Measurements from ENCODE around the gene BMPR1B.

The BMPR1B gene

DNA sequence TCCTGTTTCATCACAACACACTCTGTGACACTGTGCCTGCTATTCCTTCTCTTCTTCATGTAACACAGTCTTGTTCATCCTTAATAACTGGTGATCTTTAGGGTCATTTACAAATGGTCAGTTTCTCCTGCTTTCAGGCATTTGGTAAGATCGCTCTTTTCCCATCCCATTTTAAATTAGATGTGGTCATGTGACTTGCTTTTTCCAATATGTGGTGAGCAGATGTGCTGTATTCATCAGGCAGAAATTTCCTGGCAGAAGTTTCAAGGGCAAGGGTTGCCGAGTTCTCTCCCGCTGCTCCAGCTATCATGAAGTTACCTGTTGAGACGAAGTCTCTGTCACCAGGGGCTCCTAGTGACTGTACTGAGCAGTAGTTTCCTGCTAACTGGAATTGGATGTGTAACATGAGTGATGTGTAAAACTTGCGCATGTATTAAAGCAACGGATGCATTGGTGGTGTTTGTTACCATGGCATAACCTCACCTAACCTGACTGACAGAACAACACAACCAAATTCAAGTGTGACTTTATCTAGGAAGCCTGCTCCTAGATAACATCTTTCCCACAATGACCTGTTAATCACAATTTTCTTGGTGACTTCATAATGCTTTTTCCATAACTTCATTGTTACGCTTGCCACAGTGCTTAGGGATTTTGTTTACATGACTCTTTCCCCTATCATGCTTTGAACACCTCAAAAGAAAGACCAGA is 29.5 kb upstream of the BMPR1B start:
- Histone ChIP-seq H3K27ac (ENCODE audit: extremely low read depth, low read depth, low read length) (no peak overlapping the region), H3K36me3 (ENCODE audit: control insufficient read depth in 2 of 2, insufficient read depth in 1 of 2, low read length in 2 of 2) (no peaks in the 10 kb centered on the region), H3K9me3 (ENCODE audit: control insufficient read depth, insufficient read depth, low read depth, low read length) (no peaks in the 10 kb centered on the region), H3K4me3 (ENCODE audit: low read depth, low read length) (no peak overlapping the region), H3K4me1 (ENCODE audit: control insufficient read depth, insufficient read depth, low read length) (no peaks in the 10 kb centered on the region)
- TF ChIP-seq HOXA7 (CRISPR knock-in tag; IDR thresholded peaks at IDR 0.05; ENCODE audit: borderline replicate concordance) (no peak), YY2 (tag by site-specific recombination; IDR thresholded peaks at IDR 0.05) (no peak), ZNF350 (tag by site-specific recombination; IDR thresholded peaks at IDR 0.05) (no peak), IKZF3 (tag by site-specific recombination; IDR thresholded peaks at IDR 0.05) (no peak), ZXDB (tag by site-specific recombination; IDR thresholded peaks at IDR 0.05) (no peak), ZNF610 (tag by site-specific recombination; IDR thresholded peaks at IDR 0.05; ENCODE audit: borderline replicate concordance) (no peak), SP7 (tag by site-specific recombination; IDR thresholded peaks at IDR 0.05) (no peak), ZNF16 (tag by site-specific recombination; IDR thresholded peaks at IDR 0.05; ENCODE audit: low read depth) (no peak), ZNF394 (tag by site-specific recombination; IDR thresholded peaks at IDR 0.05; ENCODE audit: borderline replicate concordance) (no peak), KLF1 (tag by site-specific recombination; IDR thresholded peaks at IDR 0.05) (no peak), ZNF677 (tag by site-specific recombination; IDR thresholded peaks at IDR 0.05) (no peak), ZFP37 (tag by site-specific recombination; IDR thresholded peaks at IDR 0.05) (no peak), ZNF529 (tag by site-specific recombination; IDR thresholded peaks at IDR 0.05; ENCODE audit: insufficient replicate concordance) (no peak)
- TF ChIP-seq, protein P1, sequence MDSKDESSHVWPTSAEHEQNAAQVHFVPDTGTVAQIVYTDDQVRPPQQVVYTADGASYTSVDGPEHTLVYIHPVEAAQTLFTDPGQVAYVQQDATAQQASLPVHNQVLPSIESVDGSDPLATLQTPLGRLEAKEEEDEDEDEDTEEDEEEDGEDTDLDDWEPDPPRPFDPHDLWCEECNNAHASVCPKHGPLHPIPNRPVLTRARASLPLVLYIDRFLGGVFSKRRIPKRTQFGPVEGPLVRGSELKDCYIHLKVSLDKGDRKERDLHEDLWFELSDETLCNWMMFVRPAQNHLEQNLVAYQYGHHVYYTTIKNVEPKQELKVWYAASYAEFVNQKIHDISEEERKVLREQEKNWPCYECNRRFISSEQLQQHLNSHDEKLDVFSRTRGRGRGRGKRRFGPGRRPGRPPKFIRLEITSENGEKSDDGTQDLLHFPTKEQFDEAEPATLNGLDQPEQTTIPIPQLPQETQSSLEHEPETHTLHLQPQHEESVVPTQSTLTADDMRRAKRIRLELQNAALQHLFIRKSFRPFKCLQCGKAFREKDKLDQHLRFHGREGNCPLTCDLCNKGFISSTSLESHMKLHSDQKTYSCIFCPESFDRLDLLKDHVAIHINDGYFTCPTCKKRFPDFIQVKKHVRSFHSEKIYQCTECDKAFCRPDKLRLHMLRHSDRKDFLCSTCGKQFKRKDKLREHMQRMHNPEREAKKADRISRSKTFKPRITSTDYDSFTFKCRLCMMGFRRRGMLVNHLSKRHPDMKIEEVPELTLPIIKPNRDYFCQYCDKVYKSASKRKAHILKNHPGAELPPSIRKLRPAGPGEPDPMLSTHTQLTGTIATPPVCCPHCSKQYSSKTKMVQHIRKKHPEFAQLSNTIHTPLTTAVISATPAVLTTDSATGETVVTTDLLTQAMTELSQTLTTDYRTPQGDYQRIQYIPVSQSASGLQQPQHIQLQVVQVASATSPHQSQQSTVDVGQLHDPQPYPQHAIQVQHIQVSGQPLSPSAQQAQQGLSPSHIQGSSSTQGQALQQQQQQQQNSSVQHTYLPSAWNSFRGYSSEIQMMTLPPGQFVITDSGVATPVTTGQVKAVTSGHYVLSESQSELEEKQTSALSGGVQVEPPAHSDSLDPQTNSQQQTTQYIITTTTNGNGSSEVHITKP (tag by site-specific recombination; IDR thresholded peaks at IDR 0.05) = no peak
- ChIA-PET CTCF (interaction anchor here (1.2 kb wide), 1 partner anchor 321 kb away, joined by 3 read pairs; no protein-coding TSS in a partner anchor), POLR2A (no interaction called here)

DNA sequence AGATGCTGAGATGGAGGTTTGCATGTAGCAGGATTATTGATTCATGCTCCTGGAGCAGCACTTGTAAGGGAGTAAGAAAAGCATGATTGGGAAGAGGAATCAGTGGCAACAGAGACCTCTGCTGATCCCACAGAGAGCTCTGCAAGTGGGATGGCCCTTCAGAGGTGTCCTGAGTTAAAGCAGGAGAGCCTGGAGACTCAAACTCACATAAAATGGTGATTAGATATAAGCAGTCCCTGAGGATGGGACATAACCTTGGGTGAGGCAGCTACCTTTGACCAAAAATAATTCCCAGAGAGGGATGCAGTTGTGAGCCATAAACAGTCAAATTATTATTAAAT is 25.4 kb upstream of the BMPR1B start:
- H3K4me3 ChIP-seq (ENCODE audit: low read depth, low read length) = no peak overlapping the region
- H3K27ac ChIP-seq (ENCODE audit: extremely low read depth, low read depth, low read length) = no peak overlapping the region
- no peaks in the 10 kb centered on the region for H3K36me3 ChIP-seq (ENCODE audit: control insufficient read depth in 2 of 2, insufficient read depth in 1 of 2, low read length in 2 of 2)
- H3K4me1 ChIP-seq (ENCODE audit: control insufficient read depth, insufficient read depth, low read length) = no peaks in the 10 kb centered on the region
- no peaks in the 10 kb centered on the region for H3K9me3 ChIP-seq (ENCODE audit: control insufficient read depth, insufficient read depth, low read depth, low read length)
- POLR2A ChIA-PET = no interaction called here
- CTCF ChIA-PET = interaction anchor here (0.6 to 1.9 kb wide), 3 partner anchors 18 to 145 kb away, joined by 3 to 7 read pairs (median 3); no protein-coding TSS in a partner anchor
- TF ChIP-seq, protein P2, sequence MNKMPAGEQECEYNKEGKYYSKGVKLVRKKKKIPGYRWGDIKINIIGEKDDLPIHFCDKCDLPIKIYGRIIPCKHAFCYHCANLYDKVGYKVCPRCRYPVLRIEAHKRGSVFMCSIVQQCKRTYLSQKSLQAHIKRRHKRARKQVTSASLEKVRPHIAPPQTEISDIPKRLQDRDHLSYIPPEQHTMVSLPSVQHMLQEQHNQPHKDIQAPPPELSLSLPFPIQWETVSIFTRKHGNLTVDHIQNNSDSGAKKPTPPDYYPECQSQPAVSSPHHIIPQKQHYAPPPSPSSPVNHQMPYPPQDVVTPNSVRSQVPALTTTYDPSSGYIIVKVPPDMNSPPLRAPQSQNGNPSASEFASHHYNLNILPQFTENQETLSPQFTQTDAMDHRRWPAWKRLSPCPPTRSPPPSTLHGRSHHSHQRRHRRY (tag by site-specific recombination; IDR thresholded peaks at IDR 0.05) = no peak
- TF ChIP-seq, protein P3, sequence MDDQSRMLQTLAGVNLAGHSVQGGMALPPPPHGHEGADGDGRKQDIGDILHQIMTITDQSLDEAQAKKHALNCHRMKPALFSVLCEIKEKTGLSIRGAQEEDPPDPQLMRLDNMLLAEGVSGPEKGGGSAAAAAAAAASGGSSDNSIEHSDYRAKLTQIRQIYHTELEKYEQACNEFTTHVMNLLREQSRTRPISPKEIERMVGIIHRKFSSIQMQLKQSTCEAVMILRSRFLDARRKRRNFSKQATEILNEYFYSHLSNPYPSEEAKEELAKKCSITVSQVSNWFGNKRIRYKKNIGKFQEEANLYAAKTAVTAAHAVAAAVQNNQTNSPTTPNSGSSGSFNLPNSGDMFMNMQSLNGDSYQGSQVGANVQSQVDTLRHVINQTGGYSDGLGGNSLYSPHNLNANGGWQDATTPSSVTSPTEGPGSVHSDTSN (CRISPR knock-in tag; IDR thresholded peaks at IDR 0.05) = no peak
- TF ChIP-seq ZNF433 (tag by site-specific recombination; IDR thresholded peaks at IDR 0.05; ENCODE audit: low read depth) (no peak), KLF8 (tag by site-specific recombination; IDR thresholded peaks at IDR 0.05) (no peak), HOXD13 (CRISPR knock-in tag; IDR thresholded peaks at IDR 0.05; ENCODE audit: borderline replicate concordance) (no peak), ZNF274 (IDR thresholded peaks at IDR 0.05; ENCODE audit: low read length) (no peak), ZNF274 (tag by site-specific recombination; IDR thresholded peaks at IDR 0.05; ENCODE audit: borderline replicate concordance) (no peak), ZNF626 (tag by site-specific recombination; IDR thresholded peaks at IDR 0.05) (no peak), EGR2 (tag by site-specific recombination; IDR thresholded peaks at IDR 0.05; ENCODE audit: low read depth) (no peak), ZNF621 (tag by site-specific recombination; IDR thresholded peaks at IDR 0.05) (no peak), ZNF138 (tag by site-specific recombination; IDR thresholded peaks at IDR 0.05; ENCODE audit: borderline replicate concordance) (no peak), ZNF571 (tag by site-specific recombination; IDR thresholded peaks at IDR 0.05) (no peak)
- TF ChIP-seq, protein P4, sequence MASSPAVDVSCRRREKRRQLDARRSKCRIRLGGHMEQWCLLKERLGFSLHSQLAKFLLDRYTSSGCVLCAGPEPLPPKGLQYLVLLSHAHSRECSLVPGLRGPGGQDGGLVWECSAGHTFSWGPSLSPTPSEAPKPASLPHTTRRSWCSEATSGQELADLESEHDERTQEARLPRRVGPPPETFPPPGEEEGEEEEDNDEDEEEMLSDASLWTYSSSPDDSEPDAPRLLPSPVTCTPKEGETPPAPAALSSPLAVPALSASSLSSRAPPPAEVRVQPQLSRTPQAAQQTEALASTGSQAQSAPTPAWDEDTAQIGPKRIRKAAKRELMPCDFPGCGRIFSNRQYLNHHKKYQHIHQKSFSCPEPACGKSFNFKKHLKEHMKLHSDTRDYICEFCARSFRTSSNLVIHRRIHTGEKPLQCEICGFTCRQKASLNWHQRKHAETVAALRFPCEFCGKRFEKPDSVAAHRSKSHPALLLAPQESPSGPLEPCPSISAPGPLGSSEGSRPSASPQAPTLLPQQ (tag by site-specific recombination; IDR thresholded peaks at IDR 0.05) = no peak
- TF ChIP-seq, protein P5, sequence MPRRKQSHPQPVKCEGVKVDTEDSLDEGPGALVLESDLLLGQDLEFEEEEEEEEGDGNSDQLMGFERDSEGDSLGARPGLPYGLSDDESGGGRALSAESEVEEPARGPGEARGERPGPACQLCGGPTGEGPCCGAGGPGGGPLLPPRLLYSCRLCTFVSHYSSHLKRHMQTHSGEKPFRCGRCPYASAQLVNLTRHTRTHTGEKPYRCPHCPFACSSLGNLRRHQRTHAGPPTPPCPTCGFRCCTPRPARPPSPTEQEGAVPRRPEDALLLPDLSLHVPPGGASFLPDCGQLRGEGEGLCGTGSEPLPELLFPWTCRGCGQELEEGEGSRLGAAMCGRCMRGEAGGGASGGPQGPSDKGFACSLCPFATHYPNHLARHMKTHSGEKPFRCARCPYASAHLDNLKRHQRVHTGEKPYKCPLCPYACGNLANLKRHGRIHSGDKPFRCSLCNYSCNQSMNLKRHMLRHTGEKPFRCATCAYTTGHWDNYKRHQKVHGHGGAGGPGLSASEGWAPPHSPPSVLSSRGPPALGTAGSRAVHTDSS (tag by site-specific recombination; IDR thresholded peaks at IDR 0.05) = no peak

Data from HEK293 (cell line).